ENCODE data around the gene GPC5. TPM values are rescaled to one million over a fixed set of nuclear protein-coding genes. Genes with fewer than 3 reads are reported as not detected.

GPC5 gene
- total RNA-seq, 4 donors from 2014 or later: 0.74 to 1.1 TPM; not detected in 2

- ATAC-seq (ENCODE audit: low FRiP score): no peak
- TF ChIP-seq CTCF (IDR thresholded peaks at IDR 0.05): no peak
- no peak for DNase-seq (ENCODE audit: low spot score)
Observed at GRCh38 chr13:91531646-91532045, 133.2 kb downstream of the GPC5 start.

- ATAC-seq (ENCODE audit: low FRiP score) (no peak), DNase-seq (ENCODE audit: low spot score) (no peak)
- TF ChIP-seq CTCF (IDR thresholded peaks at IDR 0.05): no peak
Observed at GRCh38 chr13:91533354-91533753, 134.9 kb downstream of the GPC5 start.

GRCh38 chr13:91534996-91535395, 136.6 kb downstream of the GPC5 start:
- TF ChIP-seq CTCF (IDR thresholded peaks at IDR 0.05): no peak
- DNase-seq (ENCODE audit: low spot score): no peak
- ATAC-seq (ENCODE audit: low FRiP score): no peak

- no peak for TF ChIP-seq CTCF (IDR thresholded peaks at IDR 0.05)
- DNase-seq (ENCODE audit: low spot score) (no peak), ATAC-seq (ENCODE audit: low FRiP score) (no peak)
Observed at GRCh38 chr13:91537376-91537775, 139.0 kb downstream of the GPC5 start.

DNA sequence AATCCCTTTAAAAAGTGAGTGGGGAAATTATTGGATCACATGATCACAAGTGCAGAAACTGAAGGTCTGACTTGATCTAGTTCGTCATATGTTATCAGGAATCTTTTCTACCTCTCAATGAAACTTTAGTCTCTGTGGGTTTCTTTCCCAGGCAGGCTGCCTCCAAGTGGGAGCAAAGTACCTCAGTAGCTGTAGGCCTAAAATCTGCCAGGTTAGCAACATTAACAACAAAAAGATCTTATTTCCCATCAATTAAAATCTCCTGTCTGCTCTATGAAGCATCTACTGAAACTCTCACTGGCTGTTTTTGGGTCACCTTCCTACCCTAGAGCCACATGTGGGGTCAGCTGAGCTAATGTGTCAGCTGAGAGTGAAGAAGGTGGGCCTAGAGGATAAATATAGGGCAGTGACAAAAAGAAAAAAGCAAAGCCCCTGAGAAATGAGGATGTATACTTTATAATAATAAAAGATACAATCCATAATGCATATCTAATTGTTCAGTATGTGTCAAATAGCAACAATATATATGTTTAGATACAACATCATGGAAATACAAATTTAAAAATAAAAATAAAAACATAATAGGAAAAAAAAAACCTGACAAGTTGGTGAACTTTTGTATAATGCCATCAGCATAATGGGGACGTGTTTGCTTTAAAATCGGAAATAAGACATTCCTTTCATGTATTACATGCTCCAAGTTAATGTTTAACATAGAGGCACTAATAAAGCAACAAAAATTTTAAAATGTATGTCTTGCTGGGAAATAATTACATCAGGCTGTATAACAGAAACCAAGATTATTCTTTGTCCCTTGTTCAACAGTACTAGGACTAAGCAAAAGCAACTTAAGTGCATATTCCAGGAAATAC, 141.1 kb downstream of the GPC5 start:
- ATAC-seq (ENCODE audit: low FRiP score): no peak

DNA sequence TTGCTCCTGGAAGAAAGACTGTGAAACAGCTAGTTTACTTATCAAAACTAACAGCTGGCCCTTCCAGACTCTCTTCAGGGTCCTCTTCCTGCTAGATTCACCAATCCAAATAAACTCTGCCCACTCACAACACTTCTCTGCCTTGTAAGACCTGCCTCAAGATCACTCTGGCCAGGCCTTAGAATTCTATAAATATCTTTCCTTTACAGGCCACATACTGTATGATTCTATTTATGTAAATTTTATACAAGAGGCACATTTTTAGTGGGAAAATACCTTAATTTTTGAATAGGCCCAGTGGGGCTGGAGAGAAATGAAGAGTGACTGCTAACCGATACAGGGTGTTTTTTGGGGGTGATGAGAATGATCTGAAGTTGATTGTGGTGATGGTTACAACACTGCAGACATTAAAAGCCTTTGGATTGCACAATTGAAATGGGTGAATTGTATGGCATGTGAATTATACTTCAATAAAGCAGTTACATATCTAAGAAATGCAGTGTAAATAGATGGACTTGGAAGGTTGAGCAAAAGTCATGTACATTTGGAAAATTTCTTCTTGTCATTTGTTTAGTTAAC, 141.8 kb downstream of the GPC5 start:
- ATAC-seq (ENCODE audit: low FRiP score): no peak
- no peak for TF ChIP-seq CTCF (IDR thresholded peaks at IDR 0.05)
- no peak for DNase-seq (ENCODE audit: low spot score)

More for the DNA sequence above, 141.1 kb downstream of the GPC5 start:
- no peak for DNase-seq (ENCODE audit: low spot score)
- TF ChIP-seq CTCF (IDR thresholded peaks at IDR 0.05): no peak

DNA sequence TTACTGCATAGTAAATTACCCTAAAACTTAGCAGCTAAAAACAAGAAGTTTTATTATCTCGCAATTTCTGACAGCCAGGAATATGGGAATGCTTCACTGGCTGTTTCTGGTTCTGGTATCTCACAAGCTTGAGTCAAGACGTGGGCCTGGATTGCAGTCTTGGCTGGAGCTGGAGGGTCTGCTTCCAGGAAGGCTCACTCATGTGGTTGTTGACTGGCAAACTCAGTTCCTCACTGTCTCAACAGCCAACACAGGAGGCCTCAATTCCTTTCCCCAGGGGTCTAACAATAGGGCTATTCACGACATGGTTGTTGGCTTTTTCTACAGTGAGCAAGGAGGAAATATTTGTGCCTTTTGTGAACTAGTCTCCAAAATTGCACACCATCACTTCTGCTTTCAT, 146.3 kb downstream of the GPC5 start:
- no peak for TF ChIP-seq CTCF (IDR thresholded peaks at IDR 0.05)
- DNase-seq (ENCODE audit: low spot score) (no peak), ATAC-seq (ENCODE audit: low FRiP score) (no peak)
